CD4-positive, alpha-beta T cell treated with Interleukin-17A for 1 hour (primary cell): Measurements from ENCODE around the gene SPTBN2.
"Not testable (repeated sequence)": the region's sequence is repeated elsewhere in the genome, so short reads cannot be mapped to it uniquely, and the experiment has no call there.

Experiments
- DNase-seq: peaks from one replicate; pipeline ENCODE4 v3.0.0-alpha.2; 2020

SPTBN2 gene

DNA sequence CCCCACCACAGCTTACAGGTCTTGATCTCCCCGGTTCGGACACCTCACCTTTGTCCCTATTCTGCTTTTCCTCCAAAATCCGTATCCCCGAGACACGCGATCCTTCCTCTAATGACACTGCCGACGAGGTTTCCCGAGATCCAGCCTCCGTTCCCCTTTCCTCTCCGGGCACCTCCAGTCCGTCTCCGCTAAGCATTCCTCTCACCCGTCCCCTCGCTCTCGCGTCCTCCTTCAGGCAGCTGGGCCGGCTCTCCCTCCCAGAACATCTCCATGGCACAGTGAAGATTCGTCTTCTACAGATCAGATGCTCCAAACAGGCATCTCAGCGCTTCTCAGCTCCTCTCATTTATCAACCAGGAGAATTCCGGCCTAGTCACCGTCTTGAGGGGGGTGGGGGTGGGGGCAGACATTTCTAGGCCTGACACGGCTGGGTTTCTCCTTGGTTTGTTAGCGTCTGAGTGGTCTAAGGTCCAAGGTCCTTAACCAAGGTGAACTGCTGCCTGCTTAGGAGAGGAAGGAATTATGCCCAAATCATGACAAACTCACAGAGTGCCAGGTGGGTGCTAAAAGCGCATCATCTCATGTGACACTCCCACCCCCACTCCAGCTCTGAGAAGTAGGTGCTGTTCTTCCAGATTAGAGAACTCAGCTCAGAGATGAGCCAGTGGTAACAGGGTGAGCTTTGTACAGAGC is at the start of gene SPTBN2:
Gene SPTBN2 (minus strand): TSS at position 524 of the 693 bp plus-strand sequence. CDS start 7,976 bp downstream, outside the sequence.
- no peak for DNase-seq

DNA sequence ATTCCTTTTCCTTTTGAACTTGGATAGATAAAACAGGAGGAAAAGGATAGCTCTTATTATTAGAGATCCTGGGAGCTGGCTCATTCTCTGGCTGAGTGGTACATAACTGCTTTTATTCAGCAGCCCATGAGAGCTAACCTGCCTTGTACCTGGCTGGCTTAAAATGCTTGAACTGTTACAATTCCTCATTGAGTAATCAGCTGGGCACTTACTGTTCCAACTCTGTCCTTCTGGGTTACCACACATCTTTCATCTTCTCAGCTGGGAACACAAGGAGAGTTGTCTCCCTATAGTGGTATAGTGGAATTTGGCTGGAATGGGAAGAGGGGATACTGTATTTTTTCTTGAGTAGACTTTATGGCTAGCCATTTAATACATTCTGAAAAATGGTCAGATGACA is 39.8 kb upstream of the SPTBN2 start:
- DNase-seq: no peak

DNA sequence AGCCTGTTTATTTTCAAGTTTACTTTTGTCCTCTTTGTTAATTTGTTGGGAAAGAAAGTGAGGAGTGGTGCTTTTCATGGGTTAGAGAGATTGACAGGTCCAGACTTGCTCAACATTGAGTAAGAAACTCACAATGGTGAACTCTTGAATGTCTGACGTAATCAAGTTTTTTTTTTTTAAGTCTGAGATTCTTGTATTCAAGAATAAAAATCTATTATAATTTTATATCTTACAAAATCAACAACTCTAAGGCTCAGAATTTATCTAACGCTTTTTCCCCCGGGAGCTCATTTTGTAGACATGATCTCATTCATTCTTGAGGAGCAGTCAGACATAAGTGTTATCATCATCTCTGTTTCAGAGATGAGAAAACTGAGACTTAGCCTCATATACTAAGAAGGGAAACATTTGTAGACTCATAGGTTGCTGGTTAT is 39.1 kb upstream of the SPTBN2 start:
- DNase-seq: no peak

DNA sequence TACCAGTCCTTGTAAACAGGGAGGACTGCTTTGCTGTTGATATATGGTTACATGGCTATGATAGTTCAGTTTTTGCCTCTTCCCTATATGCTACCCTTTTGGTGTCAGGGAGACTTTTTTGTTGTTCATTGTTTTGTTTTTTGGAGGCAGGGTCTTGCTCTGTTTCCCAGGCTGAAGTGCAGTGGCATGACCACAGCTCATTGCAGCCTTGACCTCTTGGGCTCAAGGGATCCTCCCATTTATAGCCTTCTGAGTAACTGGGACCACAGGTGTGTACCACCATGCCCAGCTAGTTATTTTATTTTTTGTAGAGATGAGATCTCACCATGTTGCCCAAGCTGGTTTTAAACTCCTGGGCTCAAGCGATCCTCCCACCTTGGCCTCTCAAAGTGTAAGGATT is 38.6 kb upstream of the SPTBN2 start:
- no peak for DNase-seq

DNA sequence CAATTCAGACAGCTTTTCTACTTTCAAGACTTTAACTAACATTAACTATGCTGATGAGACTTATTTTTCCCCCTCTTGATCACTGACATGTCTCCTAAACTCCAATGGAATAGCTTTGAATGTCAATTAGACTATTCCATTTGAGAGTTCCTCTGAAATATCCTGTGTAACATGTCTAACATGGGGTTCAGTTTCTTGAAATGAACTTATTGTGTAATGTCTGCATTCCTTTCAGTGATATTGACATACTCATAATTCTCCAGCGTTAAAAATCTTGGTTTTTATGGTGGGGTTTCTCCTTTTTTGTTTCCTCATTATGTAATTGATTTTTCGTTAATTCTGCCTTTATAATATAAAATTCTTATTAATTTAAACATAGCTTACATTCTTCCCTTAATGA is 37.7 kb upstream of the SPTBN2 start:
- no peak for DNase-seq

DNA sequence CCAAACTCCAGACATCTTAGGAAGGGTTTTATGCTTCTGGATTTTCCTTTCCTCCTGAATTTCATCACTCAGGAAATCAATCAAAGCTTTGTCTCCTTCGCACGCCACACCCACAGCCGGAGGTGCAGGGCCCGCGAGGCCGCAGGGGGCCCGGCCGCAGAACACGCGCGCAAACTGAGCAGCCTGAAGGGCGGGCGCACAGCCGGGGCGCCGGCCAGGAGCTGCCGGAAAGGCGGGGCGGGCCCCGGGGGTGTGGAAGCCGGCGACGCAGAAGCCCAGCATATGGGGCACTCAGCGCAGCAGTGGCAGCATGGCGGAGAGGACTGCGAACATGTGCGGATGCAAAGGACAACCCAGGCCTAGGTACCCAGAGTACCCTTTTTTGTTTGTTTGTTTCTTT is 33.1 kb upstream of the SPTBN2 start:
- no peak for DNase-seq

DNA sequence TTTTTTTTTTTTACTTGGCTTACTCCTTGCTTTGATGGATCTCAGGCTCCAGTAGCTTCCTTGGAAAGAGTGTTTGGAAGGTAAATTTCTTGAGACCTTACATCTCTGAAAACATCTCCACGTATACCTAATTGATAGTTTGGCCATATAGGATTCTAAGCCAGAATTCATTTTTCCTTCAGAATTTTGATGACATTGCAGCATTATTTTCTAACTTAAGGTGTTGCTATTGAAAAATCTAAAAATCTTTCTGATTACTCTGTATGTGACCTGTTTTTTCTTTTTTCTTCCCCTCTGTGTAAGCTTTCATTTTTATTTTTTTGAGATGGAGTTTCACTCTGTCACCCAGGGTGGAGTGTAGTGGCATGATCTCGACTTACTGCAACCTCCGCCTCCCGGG is 23.1 kb upstream of the SPTBN2 start:
- no peak for DNase-seq

DNA sequence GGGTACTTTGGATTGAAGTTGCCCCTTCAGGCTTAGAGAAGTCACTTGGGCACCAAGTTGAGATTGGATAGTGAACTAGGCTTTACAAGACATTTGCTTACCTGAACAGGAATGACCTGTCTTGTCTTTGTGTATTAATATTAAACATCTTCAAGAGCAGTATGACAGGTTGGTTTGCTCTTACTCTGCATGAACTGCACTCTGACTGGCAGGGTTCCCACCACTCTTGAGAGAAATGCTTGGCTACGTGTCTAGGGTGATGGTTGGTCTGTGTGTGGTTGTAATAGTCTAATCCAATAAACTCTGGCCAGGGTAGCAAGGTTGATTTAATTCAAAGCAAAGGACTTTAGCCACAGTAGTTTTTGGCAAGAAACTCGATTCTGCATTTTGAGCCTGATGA is 20.1 kb upstream of the SPTBN2 start:
- DNase-seq: no peak

DNA sequence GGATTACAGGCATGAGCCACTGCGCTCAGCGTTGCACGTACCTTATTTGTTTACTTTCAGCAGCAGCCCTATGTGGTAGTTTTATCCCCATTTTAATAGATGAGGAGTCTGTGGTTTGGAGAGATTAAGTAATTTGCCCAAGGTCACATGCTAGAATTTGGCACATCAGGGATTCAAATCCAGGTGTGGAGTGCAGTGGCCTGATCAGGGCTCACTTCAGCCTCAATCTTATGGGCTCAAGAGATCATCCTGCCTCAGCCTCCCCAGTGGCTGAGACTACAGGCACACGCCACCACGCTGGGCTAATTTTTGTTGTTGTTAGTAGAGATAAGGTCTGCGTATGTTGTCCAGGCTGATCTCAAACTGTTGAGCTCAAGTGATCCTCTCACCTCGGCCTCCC is 18.5 kb upstream of the SPTBN2 start:
- DNase-seq: no peak

DNA sequence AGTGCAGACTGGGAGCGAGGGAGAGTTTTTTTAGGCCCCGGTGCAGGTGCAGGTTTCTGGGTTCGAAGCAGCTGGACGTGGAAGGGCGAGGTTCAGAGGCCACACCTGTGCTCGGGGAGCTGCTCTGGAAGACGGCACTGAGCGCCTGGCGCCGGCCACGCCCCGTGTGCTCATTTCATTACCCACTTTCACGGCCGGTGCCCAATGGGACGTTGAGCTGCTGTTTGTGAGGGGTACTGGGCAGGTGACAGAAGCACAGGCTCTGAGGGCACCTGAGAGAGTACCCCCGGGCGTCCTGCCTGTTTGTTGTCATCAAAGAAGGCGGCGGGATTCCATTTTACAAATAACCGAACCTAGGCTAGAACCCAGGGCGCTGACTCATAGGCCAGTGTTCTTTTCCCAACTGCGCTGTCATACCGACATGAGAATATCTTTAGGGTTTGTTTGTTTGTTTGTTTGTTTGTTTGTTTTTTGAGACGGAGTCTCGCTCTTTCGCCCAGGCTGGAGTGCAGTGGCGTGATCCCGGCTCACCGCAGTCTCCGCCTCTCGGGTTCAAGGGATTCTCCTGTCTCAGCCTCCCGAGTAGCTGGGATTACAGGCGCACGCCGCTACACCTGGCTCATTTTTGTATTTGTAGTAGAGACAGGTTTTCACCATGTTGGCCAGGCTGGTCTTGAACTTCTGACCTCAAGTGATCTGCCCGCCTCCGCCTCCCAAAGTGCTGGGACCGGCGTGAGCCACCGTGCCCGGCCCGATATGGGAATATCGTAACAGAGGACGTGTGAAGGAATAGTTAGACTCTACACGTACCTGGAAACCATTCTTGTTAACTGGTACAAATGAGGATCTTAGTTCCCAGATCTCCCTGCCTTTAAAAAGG is 16.6 kb upstream of the SPTBN2 start:
- peak; percentile 44 for DNase-seq

DNA sequence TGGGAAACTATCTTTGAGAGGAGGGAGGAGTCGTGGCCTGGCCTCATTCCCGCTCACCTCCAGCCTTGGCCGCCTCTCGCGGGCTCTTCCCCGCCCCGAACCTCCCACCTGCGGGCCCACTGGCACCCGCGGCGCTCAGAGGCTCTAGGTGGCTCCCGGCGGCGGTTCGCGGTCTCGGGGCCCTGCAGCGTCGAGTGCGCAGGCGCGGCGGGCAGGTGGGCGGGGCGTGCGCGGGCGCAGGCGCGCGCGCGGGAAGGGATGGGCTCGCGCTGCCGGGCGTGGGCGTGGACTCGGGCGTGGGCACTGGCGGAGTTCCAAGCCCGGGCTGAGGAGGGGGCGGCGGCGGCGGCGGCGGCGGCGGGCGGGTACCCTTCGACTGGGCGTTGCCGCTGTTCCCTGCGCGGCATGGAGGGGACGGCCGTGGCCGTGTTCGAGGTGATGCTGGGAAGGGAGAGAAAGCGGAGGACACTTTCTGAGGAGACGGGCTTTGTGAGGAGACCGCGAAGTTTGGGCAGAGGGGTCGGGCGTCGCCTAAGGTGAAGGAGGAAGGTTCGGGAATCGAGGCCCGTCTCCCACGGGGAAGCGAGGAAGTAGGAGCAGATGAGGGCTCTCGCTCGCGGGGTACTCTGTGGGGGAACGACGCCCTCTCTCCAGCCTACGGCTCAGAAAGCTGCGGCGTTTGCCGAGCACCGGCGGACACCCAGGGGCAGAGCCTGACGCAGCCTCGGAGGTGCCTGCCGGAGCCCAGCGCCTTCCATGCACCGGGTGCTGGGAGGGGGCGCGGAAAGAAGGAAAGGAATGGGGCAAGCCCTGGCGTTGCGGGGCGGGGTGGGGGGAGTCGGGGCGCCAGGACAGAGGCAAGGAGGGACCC is 15.7 kb upstream of the SPTBN2 start:
- peak; percentile 93 for DNase-seq

DNA sequence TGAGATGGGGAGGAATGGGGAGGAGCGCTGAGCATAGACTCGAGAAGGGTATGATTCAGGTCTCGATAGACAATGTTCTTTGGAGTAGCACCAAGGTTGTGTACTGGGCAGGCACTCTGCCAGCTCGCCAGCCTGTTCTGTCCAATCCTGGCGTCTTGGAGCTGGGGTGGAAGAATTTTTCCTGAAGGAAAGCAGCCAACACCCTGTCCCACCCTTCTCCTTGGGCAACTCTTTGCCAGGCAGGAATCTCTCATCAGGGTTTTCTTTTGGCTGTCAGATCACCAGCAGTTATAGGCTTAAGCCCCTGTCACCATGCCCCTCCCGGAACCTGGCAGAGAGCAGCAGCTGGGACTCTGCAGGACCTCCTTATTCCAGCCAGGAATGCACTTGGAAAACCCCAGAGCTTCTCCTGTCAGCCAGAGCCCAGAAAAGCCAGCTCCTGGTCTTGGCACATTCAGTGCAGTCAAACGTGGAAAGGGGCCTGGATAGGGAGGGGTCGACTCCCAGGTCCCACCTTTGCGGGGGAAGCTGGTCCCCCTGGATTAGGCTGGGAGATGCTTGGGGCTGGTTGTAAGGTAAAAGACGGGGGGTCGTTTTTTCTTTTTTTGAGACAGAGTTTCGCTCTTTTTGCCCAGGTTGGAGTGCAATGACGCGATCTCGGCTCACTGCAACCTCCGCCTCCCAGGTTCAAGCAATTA is 14.4 kb upstream of the SPTBN2 start:
- DNase-seq: no peak

DNA sequence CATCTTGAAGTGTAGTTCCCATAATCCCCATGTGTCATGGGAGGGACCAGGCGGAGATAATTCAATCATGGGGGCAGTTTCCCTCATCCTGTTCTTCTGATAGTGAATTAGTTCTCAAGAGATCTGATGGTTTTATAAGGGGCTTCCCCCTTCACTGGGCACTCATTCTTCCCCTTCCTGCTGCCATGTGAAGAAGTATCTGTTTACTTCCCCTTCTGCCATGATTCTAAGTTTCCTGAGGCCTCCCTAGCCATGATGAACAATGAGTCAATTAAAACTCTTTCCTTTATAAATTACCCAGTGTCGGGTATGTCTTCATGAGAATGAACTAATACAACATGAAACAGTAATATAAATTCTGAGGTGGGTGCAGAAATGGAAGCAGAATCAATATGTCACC is 12.1 kb upstream of the SPTBN2 start:
- no peak for DNase-seq

DNA sequence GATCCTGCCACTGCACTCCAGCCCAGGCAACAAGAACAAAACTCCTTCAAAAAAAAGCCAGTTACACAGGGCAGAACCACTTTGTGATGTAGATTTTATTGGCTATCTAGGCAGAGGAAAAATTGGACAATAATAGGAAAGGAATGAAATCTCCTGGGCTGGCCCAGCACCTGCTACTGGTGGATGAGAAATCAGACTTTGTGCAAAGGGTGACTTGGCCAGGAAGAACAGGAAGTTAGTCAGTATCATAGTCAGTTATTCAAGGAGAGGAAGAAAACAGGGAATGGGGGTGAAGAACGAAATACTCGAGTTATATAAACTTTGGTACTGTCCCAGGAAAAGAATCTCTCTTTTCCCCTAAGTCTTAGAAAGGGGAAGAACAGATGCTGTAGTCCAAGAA is 11.0 kb upstream of the SPTBN2 start:
- DNase-seq: no peak

DNA sequence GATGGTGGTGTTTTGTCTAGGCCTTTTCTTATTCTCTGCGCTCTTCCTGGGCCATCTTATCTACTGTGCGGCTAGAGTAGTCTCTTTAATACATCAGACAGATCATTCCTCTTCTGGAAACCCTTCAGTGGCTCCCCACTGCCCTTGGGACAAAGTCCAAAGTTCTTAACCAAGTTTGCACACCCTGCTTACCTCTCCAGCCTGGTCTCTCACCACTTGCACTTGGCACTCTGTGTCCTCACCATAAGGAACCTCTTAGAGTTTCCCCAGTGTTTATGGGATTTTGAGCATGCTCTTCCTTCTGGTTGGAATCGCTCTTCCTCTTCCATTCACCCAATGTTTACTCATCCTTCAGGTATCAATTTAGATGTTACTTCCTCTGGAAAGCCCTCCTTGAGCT is 5.2 kb upstream of the SPTBN2 start:
- no peak for DNase-seq

DNA sequence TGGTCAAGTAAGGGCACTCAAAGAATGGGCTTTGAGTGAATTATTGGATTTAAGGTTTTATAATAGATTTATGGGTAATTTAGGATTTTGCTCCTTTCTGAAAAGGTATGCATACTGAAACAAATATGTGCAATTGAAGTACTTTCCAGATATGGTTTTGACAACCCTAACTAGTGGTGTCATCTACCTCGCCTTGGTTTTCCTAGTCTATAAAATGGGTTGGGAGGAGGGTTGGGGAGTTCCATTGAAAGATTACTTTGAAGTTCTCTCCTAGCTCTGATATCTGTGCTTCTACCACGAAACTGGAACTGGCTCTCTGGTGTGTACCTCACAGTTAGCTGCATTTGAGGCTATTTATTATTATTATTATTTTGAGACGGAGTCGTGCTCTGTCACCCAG is 431 bp upstream of the SPTBN2 start:
- no peak for DNase-seq

DNA sequence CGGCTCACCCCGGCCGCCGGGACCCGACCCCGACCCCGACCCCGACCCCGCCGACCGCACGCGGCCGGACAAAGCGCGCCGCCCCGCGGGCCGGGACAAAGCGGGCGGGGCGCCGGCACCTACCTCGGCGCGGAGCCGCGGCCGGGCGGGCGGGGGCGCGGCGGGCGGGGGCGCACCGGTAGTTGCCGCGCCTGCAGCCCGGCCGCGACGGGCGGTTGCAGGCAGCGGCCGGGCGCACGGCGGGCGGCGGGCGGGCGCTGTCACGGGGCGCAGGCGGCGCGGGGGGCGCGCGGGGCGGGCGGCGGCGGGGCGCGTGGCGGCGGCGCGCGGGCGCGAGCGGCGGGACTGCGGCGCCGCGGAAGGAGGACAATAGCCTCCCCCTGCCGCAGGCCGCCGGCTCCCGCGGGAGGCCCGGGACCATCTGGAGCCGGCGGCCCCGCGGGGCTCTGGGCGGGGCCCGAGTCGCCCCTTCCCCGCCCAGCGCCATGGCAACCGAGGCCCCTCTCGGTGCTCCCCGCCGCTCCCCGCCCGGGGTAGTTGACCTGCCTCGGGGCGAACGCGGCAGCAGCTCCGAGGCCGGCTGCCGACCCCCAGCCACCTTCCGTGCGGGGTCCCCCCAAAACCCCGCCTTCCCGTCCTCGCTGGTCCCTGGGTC is 851 bp downstream of the SPTBN2 start:
- no peak for DNase-seq

DNA sequence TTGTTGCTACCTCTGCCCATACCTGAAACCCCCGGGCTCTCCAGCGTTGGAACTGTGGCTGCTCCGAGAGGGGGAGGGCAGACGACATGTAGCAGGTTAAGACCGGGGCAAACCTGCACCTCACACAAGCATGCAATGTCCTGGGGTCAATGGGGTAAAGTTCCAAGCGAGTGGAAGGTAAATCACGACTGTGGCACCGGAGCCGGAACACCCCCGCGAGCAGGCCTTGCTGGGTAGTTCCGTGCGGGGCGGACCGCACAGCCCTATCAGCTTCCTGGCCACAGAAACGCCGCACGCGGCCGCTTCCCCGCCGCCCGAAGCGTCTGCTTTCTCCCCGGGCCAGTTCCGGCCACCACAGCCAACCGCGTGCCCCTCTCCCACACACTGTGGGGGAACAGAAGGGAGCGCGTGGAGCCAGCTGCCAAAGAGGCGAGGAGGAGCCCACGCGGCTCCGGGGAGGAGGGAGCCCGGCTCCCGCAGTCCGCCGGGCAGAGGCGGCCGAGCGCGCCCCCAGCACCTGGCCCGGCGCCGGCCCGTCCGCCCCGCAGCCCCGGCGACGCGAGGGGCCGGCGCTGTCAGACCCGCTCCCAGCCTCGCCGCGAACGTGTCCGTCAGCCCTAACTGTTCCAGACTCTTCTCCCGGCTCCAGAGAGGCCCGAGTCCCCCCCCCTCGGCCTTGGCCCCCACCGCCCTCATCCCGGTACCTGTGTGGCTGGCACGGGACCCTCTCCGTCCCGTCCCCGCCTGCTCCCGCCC is 1.6 kb downstream of the SPTBN2 start:
- peak; percentile 29 for DNase-seq

DNA sequence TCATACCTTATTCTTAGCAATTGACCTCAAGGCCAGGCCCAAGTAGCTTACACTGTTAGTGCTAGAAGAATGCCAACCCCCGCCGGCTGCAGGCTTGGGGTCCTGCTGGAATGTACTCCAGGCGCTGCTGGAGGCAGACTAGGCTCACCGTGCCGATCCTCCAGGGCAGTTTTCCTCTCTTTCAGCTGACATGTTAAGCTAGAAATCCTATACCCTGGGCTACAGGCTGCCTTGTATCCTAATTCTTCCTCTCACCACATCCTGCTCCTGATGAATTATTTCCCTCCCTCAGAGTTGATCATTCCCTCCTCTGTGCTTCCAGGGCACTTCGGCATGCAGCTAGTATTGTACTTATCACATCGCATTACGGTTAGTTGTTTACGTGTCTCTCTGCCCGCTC is 3.4 kb downstream of the SPTBN2 start:
- no peak for DNase-seq

DNA sequence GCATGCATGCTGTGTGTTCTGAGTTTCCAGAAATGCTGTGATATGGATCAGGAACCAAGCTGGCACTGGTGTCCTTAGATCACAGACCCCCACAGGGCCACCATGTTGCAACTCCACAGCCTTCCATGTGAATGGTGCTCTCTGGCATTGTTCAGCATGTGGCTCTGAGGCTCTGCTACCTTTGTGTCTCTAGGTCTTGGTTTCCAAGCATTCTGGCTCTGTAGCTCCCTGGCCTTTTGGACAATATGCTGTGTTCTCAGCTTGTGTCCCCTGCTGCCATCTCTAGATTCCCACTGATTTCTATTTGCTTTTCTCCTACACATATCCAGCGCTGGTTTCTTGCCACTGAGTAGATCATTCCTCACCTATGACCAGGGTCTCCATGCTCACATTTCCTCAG is 3.9 kb downstream of the SPTBN2 start:
- no peak for DNase-seq

DNA sequence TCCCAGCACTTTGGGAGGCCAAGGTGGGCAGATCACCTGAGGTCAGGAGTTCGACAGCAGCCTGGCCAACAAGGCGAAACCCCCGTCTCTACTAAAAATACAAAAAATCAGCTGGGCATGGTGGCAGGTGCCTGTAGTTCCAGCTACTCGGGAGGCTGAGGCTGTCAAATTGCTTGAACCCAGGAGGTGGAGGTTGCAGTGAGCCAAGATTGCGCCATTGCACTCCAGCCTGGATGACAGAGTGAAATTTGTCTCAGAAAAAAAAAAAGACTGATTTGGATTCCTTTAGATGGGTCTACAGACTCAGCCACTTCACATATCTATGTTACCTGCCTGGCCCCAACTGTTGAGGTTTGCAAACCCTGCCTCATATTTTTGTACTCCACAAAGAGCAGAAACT is 4.8 kb downstream of the SPTBN2 start:
- DNase-seq: not testable (repeated sequence)
